Measurements from ENCODE around the gene CRYBA2.

CRYBA2 gene

GRCh38 chr2:218990052-218990451 lies 3.2 kb downstream of the CRYBA2 start:
- 40% methylated on average over 9 of the region's 9 CpGs for WGBS
- H3K18ac ChIP-seq (ENCODE audit: low read depth in 1 of 2, low read length in 2 of 2): no peak overlapping the region
- H3K23ac ChIP-seq (ENCODE audit: low read length in 2 of 2): no peak overlapping the region
- H2BK15ac ChIP-seq (ENCODE audit: low read depth, poor library complexity, severe bottlenecking): no peak overlapping the region
- H3K9me3 ChIP-seq (ENCODE audit: control insufficient read depth, low read length): no peaks in the 10 kb centered on the region
- no peak overlapping the region for H2BK120ac ChIP-seq (ENCODE audit: low read depth, low read length)
- no peak overlapping the region for H2BK12ac ChIP-seq (ENCODE audit: low read length in 2 of 2)
- no peak overlapping the region for H2BK5ac ChIP-seq (ENCODE audit: low read depth, low read length, poor library complexity, severe bottlenecking)
- no peak overlapping the region for H3K4me2 ChIP-seq (ENCODE audit: low read length, poor library complexity, severe bottlenecking)
- H3K36me3 ChIP-seq (ENCODE audit: control insufficient read depth in 1 of 2, insufficient read depth in 2 of 2, low read depth in 1 of 2, low read length in 2 of 2): no peaks in the 10 kb centered on the region
- peaks cover 18% of the 10 kb centered on the region for H3K4me1 ChIP-seq (ENCODE audit: control insufficient read depth, insufficient read depth, low read depth, low read length)
- no peaks in the 10 kb centered on the region for H3K79me1 ChIP-seq (replicated peaks; ENCODE audit: low read length, poor library complexity, severe bottlenecking)
- no peak overlapping the region for H3K14ac ChIP-seq (ENCODE audit: low read length in 2 of 2)
- no peak overlapping the region for H4K8ac ChIP-seq (ENCODE audit: low read length)
- no peak overlapping the region for H3K27ac ChIP-seq (ENCODE audit: low read length, poor library complexity, severe bottlenecking)
- no peak overlapping the region for H4K91ac ChIP-seq (ENCODE audit: low read length)
- H3K4ac ChIP-seq (ENCODE audit: low read depth in 1 of 2, low read length in 2 of 2): no peak overlapping the region
- DNase-seq: no peak
- H3K4me3 ChIP-seq (ENCODE audit: insufficient read depth in 1 of 2, low read depth in 1 of 2, low read length in 2 of 2): no peak overlapping the region
- no peak overlapping the region for H3K9ac ChIP-seq (ENCODE audit: low read length)
- peaks cover 96 to 98% of the 10 kb centered on the region in 2 experiments for H3K27me3 ChIP-seq (ENCODE audit: control insufficient read depth in 1 of 2, insufficient read depth in 1 of 2, low read length in 2 of 2)
- no peak overlapping the region for H2AK5ac ChIP-seq (ENCODE audit: low read length, severe bottlenecking)
- no peak overlapping the region for H2AFZ ChIP-seq (ENCODE audit: low read depth, low read length)

GRCh38 chr2:218988650-218989049 lies 4.6 kb downstream of the CRYBA2 start:
- H2BK5ac ChIP-seq (ENCODE audit: low read depth, low read length, poor library complexity, severe bottlenecking): no peak overlapping the region
- no peak overlapping the region for H3K9ac ChIP-seq (ENCODE audit: low read length)
- no peak overlapping the region for H2BK12ac ChIP-seq (ENCODE audit: low read length in 2 of 2)
- H3K27ac ChIP-seq (ENCODE audit: low read length, poor library complexity, severe bottlenecking): no peak overlapping the region
- H2AK5ac ChIP-seq (ENCODE audit: low read length, severe bottlenecking): no peak overlapping the region
- H4K8ac ChIP-seq (ENCODE audit: low read length): no peak overlapping the region
- no peak overlapping the region for H2BK15ac ChIP-seq (ENCODE audit: low read depth, poor library complexity, severe bottlenecking)
- no peak for DNase-seq
- no peak overlapping the region for H3K23ac ChIP-seq (ENCODE audit: low read length in 2 of 2)
- H3K18ac ChIP-seq (ENCODE audit: low read depth in 1 of 2, low read length in 2 of 2): no peak overlapping the region
- peaks cover 95 to 97% of the 10 kb centered on the region in 2 experiments for H3K27me3 ChIP-seq (ENCODE audit: control insufficient read depth in 1 of 2, insufficient read depth in 1 of 2, low read length in 2 of 2)
- H3K4me1 ChIP-seq (ENCODE audit: control insufficient read depth, insufficient read depth, low read depth, low read length): peaks cover 15% of the 10 kb centered on the region
- H3K14ac ChIP-seq (ENCODE audit: low read length in 2 of 2): no peak overlapping the region
- H3K36me3 ChIP-seq (ENCODE audit: control insufficient read depth in 1 of 2, insufficient read depth in 2 of 2, low read depth in 1 of 2, low read length in 2 of 2): no peaks in the 10 kb centered on the region
- H3K9me3 ChIP-seq (ENCODE audit: control insufficient read depth, low read length): no peaks in the 10 kb centered on the region
- WGBS: 55% methylated on average over 2 of the region's 2 CpGs
- H3K4me3 ChIP-seq (ENCODE audit: insufficient read depth in 1 of 2, low read depth in 1 of 2, low read length in 2 of 2): no peak overlapping the region
- no peak overlapping the region for H2BK120ac ChIP-seq (ENCODE audit: low read depth, low read length)
- no peak overlapping the region for H2AFZ ChIP-seq (ENCODE audit: low read depth, low read length)
- H3K79me1 ChIP-seq (replicated peaks; ENCODE audit: low read length, poor library complexity, severe bottlenecking): no peaks in the 10 kb centered on the region
- H4K91ac ChIP-seq (ENCODE audit: low read length): no peak overlapping the region
- no peak overlapping the region for H3K4me2 ChIP-seq (ENCODE audit: low read length, poor library complexity, severe bottlenecking)
- H3K4ac ChIP-seq (ENCODE audit: low read depth in 1 of 2, low read length in 2 of 2): no peak overlapping the region

DNA sequence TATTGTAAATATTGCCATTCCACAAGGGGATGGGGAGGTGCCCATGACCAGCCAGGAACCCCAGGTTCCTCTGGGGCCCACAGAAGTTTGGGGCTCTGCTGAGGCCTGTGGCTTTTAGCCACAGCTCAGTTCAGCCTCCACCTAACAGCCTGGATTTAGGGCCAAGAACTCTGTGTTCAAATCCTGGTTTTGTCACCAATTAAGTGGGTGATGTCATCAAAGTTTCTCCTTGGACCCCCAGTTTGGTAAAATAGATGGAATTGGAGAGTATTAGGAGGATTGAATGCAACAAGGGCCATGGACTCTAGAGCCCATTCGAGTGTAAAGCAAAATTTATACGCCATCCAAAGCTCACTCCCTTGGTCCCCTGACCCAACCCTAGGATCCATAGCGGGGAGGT lies 5.1 kb downstream of the CRYBA2 start:
- no peak overlapping the region for H3K14ac ChIP-seq (ENCODE audit: low read length in 2 of 2)
- no peak overlapping the region for H2BK15ac ChIP-seq (ENCODE audit: low read depth, poor library complexity, severe bottlenecking)
- H3K36me3 ChIP-seq (ENCODE audit: control insufficient read depth in 1 of 2, insufficient read depth in 2 of 2, low read depth in 1 of 2, low read length in 2 of 2): no peaks in the 10 kb centered on the region
- no peak overlapping the region for H3K23ac ChIP-seq (ENCODE audit: low read length in 2 of 2)
- no peak overlapping the region for H4K91ac ChIP-seq (ENCODE audit: low read length)
- no peak overlapping the region for H2BK5ac ChIP-seq (ENCODE audit: low read depth, low read length, poor library complexity, severe bottlenecking)
- no peak overlapping the region for H3K4me2 ChIP-seq (ENCODE audit: low read length, poor library complexity, severe bottlenecking)
- H3K27ac ChIP-seq (ENCODE audit: low read length, poor library complexity, severe bottlenecking): no peak overlapping the region
- H2AFZ ChIP-seq (ENCODE audit: low read depth, low read length): no peak overlapping the region
- no peak overlapping the region for H4K8ac ChIP-seq (ENCODE audit: low read length)
- 38% methylated on average over 3 of the region's 3 CpGs for WGBS
- H2AK5ac ChIP-seq (ENCODE audit: low read length, severe bottlenecking): no peak overlapping the region
- H2BK12ac ChIP-seq (ENCODE audit: low read length in 2 of 2): no peak overlapping the region
- H3K27me3 ChIP-seq (ENCODE audit: control insufficient read depth in 1 of 2, insufficient read depth in 1 of 2, low read length in 2 of 2): peaks cover 95 to 97% of the 10 kb centered on the region in 2 experiments
- no peak overlapping the region for H3K9ac ChIP-seq (ENCODE audit: low read length)
- H3K18ac ChIP-seq (ENCODE audit: low read depth in 1 of 2, low read length in 2 of 2): no peak overlapping the region
- H3K4me3 ChIP-seq (ENCODE audit: insufficient read depth in 1 of 2, low read depth in 1 of 2, low read length in 2 of 2): no peak overlapping the region
- DNase-seq: no peak
- no peaks in the 10 kb centered on the region for H3K9me3 ChIP-seq (ENCODE audit: control insufficient read depth, low read length)
- peaks cover 10% of the 10 kb centered on the region for H3K4me1 ChIP-seq (ENCODE audit: control insufficient read depth, insufficient read depth, low read depth, low read length)
- H3K4ac ChIP-seq (ENCODE audit: low read depth in 1 of 2, low read length in 2 of 2): no peak overlapping the region
- H2BK120ac ChIP-seq (ENCODE audit: low read depth, low read length): no peak overlapping the region
- H3K79me1 ChIP-seq (replicated peaks; ENCODE audit: low read length, poor library complexity, severe bottlenecking): no peaks in the 10 kb centered on the region

DNA sequence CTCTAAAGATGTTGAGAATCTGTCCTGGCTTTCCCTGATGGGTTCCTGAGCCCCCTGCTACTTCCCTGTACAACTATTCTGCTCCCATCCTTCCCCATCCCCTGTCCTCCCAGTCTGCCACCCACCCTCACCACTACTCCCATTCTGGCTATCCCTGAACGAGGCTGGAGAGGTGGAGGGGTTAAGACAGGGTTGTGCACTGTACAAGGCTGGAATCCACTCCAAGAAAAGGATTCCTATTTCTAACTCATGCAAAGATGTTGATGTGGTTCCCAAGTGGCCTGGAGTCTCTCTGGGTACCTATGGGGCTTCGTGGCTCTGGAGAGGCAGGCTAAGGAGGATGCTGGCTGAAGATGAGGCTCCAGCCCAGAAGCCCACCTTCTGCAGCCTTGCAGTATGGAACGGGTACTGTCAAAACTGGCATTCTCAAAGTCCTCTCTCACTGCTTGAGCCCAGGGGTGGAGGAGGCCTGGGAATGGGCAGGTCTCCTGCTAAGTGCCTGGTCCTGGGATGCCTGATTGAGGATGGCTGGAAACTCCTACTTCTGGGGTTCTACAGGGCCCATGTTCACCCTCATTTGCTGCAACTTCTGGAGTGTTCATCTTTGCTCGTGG lies 7.0 kb downstream of the CRYBA2 start:
- H3K9ac ChIP-seq (ENCODE audit: low read length): no peak overlapping the region
- 33% methylated on average over 3 of the region's 4 CpGs for WGBS
- H2AK5ac ChIP-seq (ENCODE audit: low read length, severe bottlenecking): no peak overlapping the region
- no peak overlapping the region for H3K4me3 ChIP-seq (ENCODE audit: insufficient read depth in 1 of 2, low read depth in 1 of 2, low read length in 2 of 2)
- no peaks in the 10 kb centered on the region for H3K9me3 ChIP-seq (ENCODE audit: control insufficient read depth, low read length)
- no peak overlapping the region for H2BK120ac ChIP-seq (ENCODE audit: low read depth, low read length)
- H3K14ac ChIP-seq (ENCODE audit: low read length in 2 of 2): no peak overlapping the region
- H4K91ac ChIP-seq (ENCODE audit: low read length): no peak overlapping the region
- no peak overlapping the region for H2BK15ac ChIP-seq (ENCODE audit: low read depth, poor library complexity, severe bottlenecking)
- no peak overlapping the region for H3K18ac ChIP-seq (ENCODE audit: low read depth in 1 of 2, low read length in 2 of 2)
- no peak for DNase-seq
- no peak overlapping the region for H2BK12ac ChIP-seq (ENCODE audit: low read length in 2 of 2)
- no peak overlapping the region for H3K4me2 ChIP-seq (ENCODE audit: low read length, poor library complexity, severe bottlenecking)
- H3K23ac ChIP-seq (ENCODE audit: low read length in 2 of 2): no peak overlapping the region
- H3K27me3 ChIP-seq (ENCODE audit: control insufficient read depth in 1 of 2, insufficient read depth in 1 of 2, low read length in 2 of 2): peaks cover 94% of the 10 kb centered on the region in 2 experiments
- peaks cover 13% of the 10 kb centered on the region for H3K4me1 ChIP-seq (ENCODE audit: control insufficient read depth, insufficient read depth, low read depth, low read length)
- no peak overlapping the region for H3K4ac ChIP-seq (ENCODE audit: low read depth in 1 of 2, low read length in 2 of 2)
- no peak overlapping the region for H2AFZ ChIP-seq (ENCODE audit: low read depth, low read length)
- no peak overlapping the region for H2BK5ac ChIP-seq (ENCODE audit: low read depth, low read length, poor library complexity, severe bottlenecking)
- H3K27ac ChIP-seq (ENCODE audit: low read length, poor library complexity, severe bottlenecking): no peak overlapping the region
- H4K8ac ChIP-seq (ENCODE audit: low read length): no peak overlapping the region
- H3K36me3 ChIP-seq (ENCODE audit: control insufficient read depth in 1 of 2, insufficient read depth in 2 of 2, low read depth in 1 of 2, low read length in 2 of 2): no peaks in the 10 kb centered on the region
- no peaks in the 10 kb centered on the region for H3K79me1 ChIP-seq (replicated peaks; ENCODE audit: low read length, poor library complexity, severe bottlenecking)

Data from mesenchymal stem cell (in vitro differentiated cells and primary cell).